NCI-H1417 (cell line): ENCODE measurements around the gene ISLR2.
"Not testable (repeated sequence)": the region's sequence is repeated elsewhere in the genome, so short reads cannot be mapped to it uniquely, and the experiment has no call there.

Experiments used
- DNase-seq, 3 experiments: peaks; one replicate each; lab custom pipeline; 2025; lab: John Stamatoyannopoulos, UW

Gene ISLR2

GRCh38 chr15:74130155-74130848 lies at the start of gene ISLR2:
ISLR2 (plus strand) TSS chr15:74130586; CDS start chr15:74132755, 2,169 bp downstream.
- peak; percentile 70 to 87 (median 72) for DNase-seq

- not testable (repeated sequence) for DNase-seq
Measured at GRCh38 chr15:74082450-74082849, 47.9 kb upstream of the ISLR2 start, which contains the start of gene GOLGA6A. GOLGA6A (minus strand) TSS chr15:74082550; CDS start chr15:74082509, 41 bp downstream.

- not testable (repeated sequence) for DNase-seq
Measured at GRCh38 chr15:74094567-74094966, 35.8 kb upstream of the ISLR2 start.

GRCh38 chr15:74095610-74096009 lies 34.8 kb upstream of the ISLR2 start:
- DNase-seq: not testable (repeated sequence)

GRCh38 chr15:74096753-74097474 lies 33.5 kb upstream of the ISLR2 start:
- DNase-seq: not testable (repeated sequence)

GRCh38 chr15:74099963-74100733 lies 30.2 kb upstream of the ISLR2 start:
- DNase-seq: not testable (repeated sequence)

GRCh38 chr15:74108111-74108510 lies 22.3 kb upstream of the ISLR2 start:
- no peak for DNase-seq

- DNase-seq: not testable (repeated sequence)
Measured at GRCh38 chr15:74108611-74109010, 21.8 kb upstream of the ISLR2 start.

GRCh38 chr15:74109713-74110112 lies 20.7 kb upstream of the ISLR2 start:
- no peak for DNase-seq

- DNase-seq: no peak
Measured at GRCh38 chr15:74120426-74120825, 10.0 kb upstream of the ISLR2 start.

GRCh38 chr15:74121039-74121438 lies 9.3 kb upstream of the ISLR2 start:
- no peak for DNase-seq

GRCh38 chr15:74121858-74122257 lies 8.5 kb upstream of the ISLR2 start:
- DNase-seq: no peak

- DNase-seq: no peak
Measured at GRCh38 chr15:74122403-74123130, 7.8 kb upstream of the ISLR2 start.

- peak in 2 of 3 experiments; percentile 10 to 26 for DNase-seq
Measured at GRCh38 chr15:74123131-74123429, 7.3 kb upstream of the ISLR2 start.

- no peak for DNase-seq
Measured at GRCh38 chr15:74123658-74124057, 6.7 kb upstream of the ISLR2 start.

GRCh38 chr15:74124196-74124595 lies 6.2 kb upstream of the ISLR2 start:
- DNase-seq: no peak

GRCh38 chr15:74124759-74125158 lies 5.6 kb upstream of the ISLR2 start:
- no peak for DNase-seq

GRCh38 chr15:74127255-74127953 lies 3.0 kb upstream of the ISLR2 start:
- peak; percentile 91 to 98 (median 97) for DNase-seq

- DNase-seq: peak in 2 of 3 experiments; percentile 44 to 94
Measured at GRCh38 chr15:74127954-74128784, 2.2 kb upstream of the ISLR2 start.
